Esophagus mucosa (tissue), 1 donor: ENCODE results near the gene ORMDL3. TPM values are rescaled to one million over a fixed set of nuclear protein-coding genes. Genes with fewer than 3 reads are reported as not detected.

Experiments used
- total RNA-seq: library from RNA; stranded (reverse); gene quantifications from one replicate; pipeline ENCODE4 v1.2.4, GENCODE V29; 2023
- donor health status: DM: yes; HTN: yes; CAD: no.

Gene ORMDL3
- total RNA-seq, 1 donor from 2014 or later, result 18.5 TPM

Other genes with a start within 250 kb of the ORMDL3 start
- gene PGAP3, start 239.5 kb downstream of the ORMDL3 start, total RNA-seq, result 22.4 TPM
- 118 TPM for gene ERBB2, start 227.5 kb downstream of the ORMDL3 start, total RNA-seq
- gene MIEN1, start 197.1 kb downstream of the ORMDL3 start, total RNA-seq, result 44.3 TPM
- gene GRB7, start 189.7 kb downstream of the ORMDL3 start, total RNA-seq, result 45.3 TPM
- gene IKZF3, start 63.3 kb downstream of the ORMDL3 start, total RNA-seq, result 1.1 TPM
- gene ZPBP2, start 59.4 kb downstream of the ORMDL3 start, total RNA-seq, result not detected
- gene GSDMB, start 9.0 kb downstream of the ORMDL3 start, total RNA-seq, result 1.6 TPM
- not detected for gene LRRC3C, start 131 bp upstream of the ORMDL3 start, total RNA-seq
- gene GSDMA, start 35.4 kb upstream of the ORMDL3 start, total RNA-seq, result 1.9 TPM
- 80.2 TPM for gene PSMD3, start 53.2 kb upstream of the ORMDL3 start, total RNA-seq
- gene CSF3, start 87.8 kb upstream of the ORMDL3 start, total RNA-seq, result 0.64 TPM
- gene MED24, start 126.8 kb upstream of the ORMDL3 start, total RNA-seq, result 55.9 TPM
- 9.4 TPM for gene THRA, start 135.4 kb upstream of the ORMDL3 start, total RNA-seq
- 14.6 TPM for gene NR1D1, start 173.0 kb upstream of the ORMDL3 start, total RNA-seq
- gene MSL1, start 194.4 kb upstream of the ORMDL3 start, total RNA-seq, result 36.1 TPM
- gene CASC3, start 212.9 kb upstream of the ORMDL3 start, total RNA-seq, result 38.5 TPM
- gene RAPGEFL1, start 249.9 kb upstream of the ORMDL3 start, total RNA-seq, result 112 TPM